ENCODE measurements around the gene ZNF804A.

Gene ZNF804A

GRCh38 chr2:184598316-184599053, at the start of gene ZNF804A:
ZNF804A (plus strand) TSS chr2:184598529; CDS start chr2:184598960, 431 bp downstream.
- no peak for DNase-seq

GRCh38 chr2:184549153-184549552, 49.2 kb upstream of the ZNF804A start:
- no peak for DNase-seq

DNA sequence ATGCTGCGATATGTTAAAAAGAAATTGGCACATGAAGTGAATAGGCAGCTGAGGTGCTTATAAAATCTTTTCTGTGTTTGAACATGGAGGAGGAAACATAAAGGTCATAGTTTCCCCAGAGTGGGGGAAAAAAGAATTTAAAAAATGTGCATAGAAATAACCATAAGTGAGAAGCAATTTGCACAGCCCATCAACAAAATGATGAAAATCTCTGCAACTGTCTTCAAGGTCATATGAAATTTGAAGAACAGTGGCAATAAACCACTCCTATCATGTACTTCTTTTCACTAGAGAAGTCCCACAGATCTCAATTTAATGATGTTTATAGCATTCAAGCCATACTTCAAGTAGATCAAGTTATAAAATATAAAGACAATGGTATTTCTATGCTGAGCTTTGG, 46.7 kb upstream of the ZNF804A start:
- DNase-seq, result no peak

DNA sequence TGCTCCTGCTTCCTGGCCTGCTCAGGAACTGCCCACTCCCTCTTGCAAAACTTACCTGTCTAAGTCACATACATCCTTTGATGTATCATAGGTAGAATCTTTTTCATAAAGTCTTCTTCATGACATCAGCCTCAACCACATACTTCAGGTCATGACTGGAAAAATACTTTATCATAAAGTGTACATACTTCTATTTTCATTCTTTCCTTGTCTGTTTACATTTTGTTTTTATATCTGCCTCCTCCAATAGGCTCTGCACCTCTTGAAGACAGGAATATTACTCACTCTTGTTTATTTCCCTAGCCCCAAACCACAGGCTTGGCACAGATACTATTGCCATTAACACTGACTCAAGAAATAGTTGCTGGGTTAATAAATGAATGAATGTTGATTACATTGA, 43.6 kb upstream of the ZNF804A start:
- no peak for DNase-seq

GRCh38 chr2:184555352-184555751, 43.0 kb upstream of the ZNF804A start:
- no peak for DNase-seq

DNA sequence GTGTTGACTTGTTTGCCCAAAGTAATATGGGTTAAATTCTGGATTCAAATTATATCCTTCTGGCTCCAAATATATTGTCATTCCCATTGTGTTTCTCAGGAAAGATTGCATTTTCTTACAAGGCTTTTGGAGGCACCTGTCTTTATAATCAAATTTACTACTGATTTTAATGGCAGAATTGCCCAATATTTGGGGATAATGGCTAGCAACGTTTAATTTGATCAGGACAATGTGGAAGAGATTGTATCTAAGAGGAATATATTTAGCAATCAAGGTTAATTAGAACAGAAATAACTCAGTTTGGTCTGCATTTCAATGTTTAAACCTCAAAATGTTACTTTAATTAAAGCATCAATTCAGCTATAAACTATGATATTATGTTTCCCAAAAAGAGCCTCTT, 41.7 kb upstream of the ZNF804A start:
- no peak for DNase-seq

- no peak for DNase-seq
Observed at GRCh38 chr2:184558713-184559464, 39.4 kb upstream of the ZNF804A start.

- DNase-seq, result no peak
Observed at GRCh38 chr2:184560603-184561002, 37.7 kb upstream of the ZNF804A start.

GRCh38 chr2:184562532-184562931, 35.8 kb upstream of the ZNF804A start:
- DNase-seq, result no peak

GRCh38 chr2:184564092-184564491, 34.2 kb upstream of the ZNF804A start:
- no peak for DNase-seq

DNA sequence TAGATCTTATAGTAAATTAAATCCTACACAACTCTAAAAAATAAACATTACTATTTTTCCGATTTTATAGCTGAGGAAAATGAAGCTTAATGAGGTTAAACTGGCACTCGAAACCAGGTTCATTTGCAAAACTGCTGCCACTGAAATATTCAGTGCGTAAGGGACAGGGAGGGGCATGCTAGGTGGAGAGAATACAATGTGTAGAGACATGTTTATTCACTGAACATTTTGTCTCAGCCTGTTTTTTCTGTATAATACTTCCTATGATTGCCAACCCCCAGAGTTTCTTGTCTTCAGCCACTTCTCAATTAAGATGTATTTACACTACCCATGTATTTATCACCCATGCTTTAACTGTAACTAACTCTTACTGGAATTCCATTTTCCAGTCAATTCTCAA, 31.6 kb upstream of the ZNF804A start:
- no peak for DNase-seq

DNA sequence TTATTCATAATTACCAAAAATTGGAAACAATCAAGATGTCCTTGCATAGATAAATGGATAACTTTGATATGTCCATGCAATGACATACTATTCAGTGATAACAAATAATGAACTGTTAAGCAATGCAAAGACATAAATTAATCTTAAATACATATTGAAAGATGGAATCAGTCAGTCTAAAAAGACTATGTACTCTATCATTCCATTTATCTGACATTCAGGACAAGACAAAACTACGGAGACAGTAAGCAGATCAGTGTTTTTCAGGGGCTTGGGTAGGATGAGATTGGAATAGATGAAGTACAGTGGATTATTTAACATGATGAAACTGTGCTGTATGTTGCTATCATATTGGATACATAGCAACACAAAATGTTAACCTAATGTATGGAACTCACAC, 21.3 kb upstream of the ZNF804A start:
- no peak for DNase-seq

DNA sequence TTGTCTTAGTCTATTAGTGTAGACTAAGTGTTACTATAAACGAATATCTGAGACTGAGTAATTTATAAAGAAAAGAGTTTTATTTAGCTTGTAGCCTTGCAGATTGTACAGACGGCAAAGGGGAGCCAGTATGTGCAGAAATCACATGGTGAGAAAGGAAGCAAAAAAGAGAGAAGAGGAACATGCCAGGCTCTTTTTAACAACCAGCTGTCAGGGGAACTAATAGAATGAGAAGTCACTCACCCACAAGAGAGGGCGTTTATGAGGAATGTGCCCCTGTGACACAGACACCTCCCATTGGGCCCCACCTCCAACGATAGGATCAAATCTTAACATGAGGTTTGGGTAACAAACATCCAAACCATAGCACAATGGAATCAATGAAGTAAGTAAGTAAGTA, 20.6 kb upstream of the ZNF804A start:
- no peak for DNase-seq

DNA sequence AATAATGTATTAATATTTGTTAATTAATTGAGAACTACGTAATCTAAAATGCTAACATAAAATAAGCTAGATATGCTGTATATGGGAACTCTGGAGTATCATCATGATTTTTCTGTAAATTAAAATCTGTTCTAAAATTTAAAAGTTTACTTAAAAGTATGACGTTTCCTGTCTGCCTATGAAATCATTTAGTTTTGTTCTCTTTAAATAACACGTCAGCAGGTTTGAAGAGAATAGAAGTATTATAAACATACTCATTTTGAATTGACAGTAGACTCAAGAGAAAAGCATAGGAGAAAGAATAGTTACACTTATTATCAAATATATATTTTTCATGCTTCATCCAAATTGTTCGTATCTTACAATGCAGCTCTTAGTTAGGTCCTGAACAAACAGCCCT, 19.1 kb upstream of the ZNF804A start:
- no peak for DNase-seq

DNA sequence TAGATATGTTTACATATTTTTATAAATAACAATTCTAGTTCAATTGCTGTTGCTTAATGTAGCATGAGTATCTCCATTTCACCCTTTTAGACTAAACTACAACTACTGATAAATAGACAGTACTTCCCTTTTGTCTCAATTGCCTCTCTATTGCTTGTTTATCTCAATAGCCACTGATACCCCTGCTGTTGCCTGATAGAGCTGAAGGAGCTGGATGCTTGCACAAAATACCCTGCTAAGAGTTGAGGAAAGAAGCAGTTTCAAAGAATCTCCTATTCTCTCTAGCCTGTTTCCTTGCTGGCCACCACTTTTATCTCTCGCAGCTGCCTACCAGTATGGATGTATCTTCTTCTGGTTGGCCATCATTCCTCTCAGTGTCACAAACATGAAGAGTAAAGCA, 16.9 kb upstream of the ZNF804A start:
- no peak for DNase-seq

DNA sequence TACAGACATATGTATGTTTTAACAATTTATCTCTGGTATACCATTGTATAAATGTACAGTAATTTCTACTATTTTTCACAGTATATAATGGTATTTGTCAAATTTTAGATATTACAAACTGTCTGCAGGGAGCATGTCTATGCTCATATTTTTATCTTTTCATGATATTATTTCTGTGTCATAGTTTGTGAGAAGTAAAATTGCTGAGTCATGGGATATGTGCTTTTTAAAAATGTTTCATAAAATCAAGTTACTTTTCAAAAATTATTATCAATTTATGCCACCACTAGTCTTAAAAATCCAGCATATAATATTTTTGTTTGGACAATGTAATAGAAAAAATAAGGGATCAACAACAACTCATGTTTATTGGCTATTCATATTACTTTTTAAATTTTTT, 9.1 kb upstream of the ZNF804A start:
- DNase-seq, result no peak

- no peak for DNase-seq
Observed at GRCh38 chr2:184596819-184597411, 1.4 kb upstream of the ZNF804A start.

DNA sequence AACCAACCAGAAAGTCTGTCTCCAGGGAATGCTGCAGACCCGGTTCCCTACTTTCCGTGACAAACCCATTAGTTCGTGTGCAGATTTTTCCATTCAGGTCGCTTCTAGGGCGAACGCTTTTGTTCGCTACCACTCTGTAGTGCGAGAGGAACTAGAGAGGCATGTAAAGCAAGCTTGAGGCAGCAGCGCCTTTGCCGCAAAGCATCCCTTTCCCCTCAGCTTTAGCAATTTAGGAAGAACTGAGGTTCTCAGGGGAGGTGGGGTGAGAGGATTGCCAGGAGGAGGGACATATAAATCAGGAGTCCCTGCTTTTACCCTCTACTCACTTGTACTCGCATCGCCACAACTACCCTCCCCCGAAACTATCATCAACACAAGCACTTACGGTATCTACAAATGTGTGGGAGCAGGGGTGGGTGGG, 748 bp upstream of the ZNF804A start:
- DNase-seq, result no peak

- DNase-seq, result no peak
Observed at GRCh38 chr2:184598002-184598315, 370 bp upstream of the ZNF804A start.

DNA sequence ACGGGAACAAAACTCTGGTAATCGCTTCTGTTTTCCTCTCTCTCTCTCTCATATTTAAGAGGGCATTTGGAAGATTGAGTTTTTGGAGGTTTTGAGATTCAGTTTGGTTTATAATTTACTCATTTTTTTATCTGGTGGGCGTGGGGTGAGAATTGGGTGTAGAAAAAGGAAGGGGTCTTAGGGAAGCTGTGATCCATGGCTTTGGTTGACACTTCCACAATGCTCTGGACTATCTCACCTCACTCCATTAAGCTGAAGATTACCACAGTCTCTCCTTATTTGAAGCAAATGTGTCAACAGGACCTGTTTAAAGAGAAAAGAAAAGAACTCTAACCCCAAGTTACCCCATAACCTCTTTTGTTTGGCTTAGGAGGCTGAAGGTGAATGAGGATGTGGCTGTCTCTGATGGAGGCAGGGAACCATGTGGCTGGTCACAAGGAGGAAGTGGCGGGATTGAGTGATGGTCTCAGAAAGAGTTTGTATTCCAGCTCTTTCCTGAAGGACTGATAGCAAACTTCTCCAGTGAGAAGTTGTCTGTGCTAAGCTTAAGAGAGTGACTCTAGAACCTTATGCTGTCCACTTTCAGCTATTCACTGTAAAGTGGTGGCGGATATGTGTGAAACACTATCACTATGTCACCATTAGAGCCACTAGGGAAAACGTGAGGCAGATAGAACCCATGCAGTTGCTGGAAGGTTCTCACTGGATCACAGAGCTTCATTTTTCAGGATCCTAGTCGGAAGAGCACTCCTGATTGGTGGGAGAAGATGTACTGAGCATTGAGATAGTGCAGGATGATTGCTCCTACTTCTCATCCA, 934 bp downstream of the ZNF804A start:
- no peak for DNase-seq

GRCh38 chr2:184599872-184600222, 1.5 kb downstream of the ZNF804A start:
- DNase-seq, result no peak

DNA sequence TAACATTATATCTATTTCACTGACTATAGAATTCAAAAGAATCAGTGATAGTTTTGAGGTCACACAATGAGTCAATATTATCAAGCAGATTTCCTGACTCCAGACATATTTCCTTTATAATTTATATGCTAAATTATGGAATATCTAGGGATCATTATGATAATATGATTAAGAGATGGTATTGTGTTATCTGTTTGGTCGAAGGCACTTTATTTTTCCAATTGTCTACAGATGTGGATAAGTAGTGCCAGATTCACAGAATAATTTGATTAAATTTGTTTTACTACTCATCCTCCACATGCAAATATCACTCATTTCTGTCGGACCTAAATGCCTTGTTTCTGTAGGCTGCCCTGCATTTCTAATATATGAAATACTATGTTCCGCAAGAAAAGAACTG, 4.4 kb downstream of the ZNF804A start:
- DNase-seq, result no peak

GRCh38 chr2:184610891-184611290, 12.6 kb downstream of the ZNF804A start:
- DNase-seq, result no peak
